Measurements from ENCODE around the gene SELP. TPM values are rescaled to one million over a fixed set of nuclear protein-coding genes. Genes with fewer than 3 reads are reported as not detected.

The SELP gene
- total RNA-seq, 1 experiment from 2014 or later = not detected

GRCh38 chr1:169634877-169635276 is 5.0 kb upstream of the SELP start:
- no peaks in the 10 kb centered on the region for H3K9me2 ChIP-seq (replicated peaks; ENCODE audit: insufficient read depth, low read length)
- no peak overlapping the region for H3K4me2 ChIP-seq (ENCODE audit: low read depth, low read length, poor library complexity, severe bottlenecking)
- H3K27ac ChIP-seq (ENCODE audit: low read length) = no peak overlapping the region
- no peak overlapping the region for H3K9ac ChIP-seq (ENCODE audit: low read length)
- no peak overlapping the region for H3K4me3 ChIP-seq (ENCODE audit: low read length)
- no peak for DNase-seq
- no peaks in the 10 kb centered on the region for H3K4me1 ChIP-seq (ENCODE audit: low read length)
- no peak overlapping the region for H2AFZ ChIP-seq (ENCODE audit: low read length)
- no peaks in the 10 kb centered on the region for H4K20me1 ChIP-seq (ENCODE audit: insufficient read depth, low read depth, low read length)
- H3K9me3 ChIP-seq (ENCODE audit: low read length) = peaks cover 14% of the 10 kb centered on the region
- H3K36me3 ChIP-seq (ENCODE audit: insufficient read depth, low read length) = no peaks in the 10 kb centered on the region
- no peaks in the 10 kb centered on the region for H3K79me2 ChIP-seq (ENCODE audit: low read length)
- no peaks in the 10 kb centered on the region for H3K27me3 ChIP-seq (ENCODE audit: low read length)

- H3K27me3 ChIP-seq (ENCODE audit: low read length) = no peaks in the 10 kb centered on the region
- no peaks in the 10 kb centered on the region for H3K79me2 ChIP-seq (ENCODE audit: low read length)
- no peak overlapping the region for H2AFZ ChIP-seq (ENCODE audit: low read length)
- no peak for DNase-seq
- H4K20me1 ChIP-seq (ENCODE audit: insufficient read depth, low read depth, low read length) = no peaks in the 10 kb centered on the region
- H3K9ac ChIP-seq (ENCODE audit: low read length) = no peak overlapping the region
- no peaks in the 10 kb centered on the region for H3K4me1 ChIP-seq (ENCODE audit: low read length)
- H3K4me3 ChIP-seq (ENCODE audit: low read length) = no peak overlapping the region
- H3K4me2 ChIP-seq (ENCODE audit: low read depth, low read length, poor library complexity, severe bottlenecking) = no peak overlapping the region
- H3K36me3 ChIP-seq (ENCODE audit: insufficient read depth, low read length) = no peaks in the 10 kb centered on the region
- H3K9me2 ChIP-seq (replicated peaks; ENCODE audit: insufficient read depth, low read length) = no peaks in the 10 kb centered on the region
- no peak overlapping the region for H3K27ac ChIP-seq (ENCODE audit: low read length)
- H3K9me3 ChIP-seq (ENCODE audit: low read length) = peaks cover 14% of the 10 kb centered on the region
Observed at GRCh38 chr1:169634145-169634544, 4.2 kb upstream of the SELP start.

- Histone ChIP-seq H3K4me2 (ENCODE audit: low read depth, low read length, poor library complexity, severe bottlenecking) (no peak overlapping the region), H3K27ac (ENCODE audit: low read length) (no peak overlapping the region), H3K9me3 (ENCODE audit: low read length) (peaks cover 9% of the 10 kb centered on the region), H3K27me3 (ENCODE audit: low read length) (no peaks in the 10 kb centered on the region), H4K20me1 (ENCODE audit: insufficient read depth, low read depth, low read length) (no peaks in the 10 kb centered on the region), H3K36me3 (ENCODE audit: insufficient read depth, low read length) (no peaks in the 10 kb centered on the region), H3K4me1 (ENCODE audit: low read length) (no peaks in the 10 kb centered on the region), H3K9me2 (replicated peaks; ENCODE audit: insufficient read depth, low read length) (no peaks in the 10 kb centered on the region), H3K4me3 (ENCODE audit: low read length) (no peak overlapping the region), H3K79me2 (ENCODE audit: low read length) (no peaks in the 10 kb centered on the region), H2AFZ (ENCODE audit: low read length) (no peak overlapping the region), H3K9ac (ENCODE audit: low read length) (no peak overlapping the region)
- no peak for DNase-seq
Observed at GRCh38 chr1:169631249-169631648, 1.3 kb upstream of the SELP start.

GRCh38 chr1:169624912-169625311 is 5.0 kb downstream of the SELP start:
- no peak overlapping the region for H3K4me2 ChIP-seq (ENCODE audit: low read depth, low read length, poor library complexity, severe bottlenecking)
- no peaks in the 10 kb centered on the region for H3K79me2 ChIP-seq (ENCODE audit: low read length)
- no peaks in the 10 kb centered on the region for H3K4me1 ChIP-seq (ENCODE audit: low read length)
- no peaks in the 10 kb centered on the region for H3K9me2 ChIP-seq (replicated peaks; ENCODE audit: insufficient read depth, low read length)
- no peaks in the 10 kb centered on the region for H3K9me3 ChIP-seq (ENCODE audit: low read length)
- no peaks in the 10 kb centered on the region for H3K27me3 ChIP-seq (ENCODE audit: low read length)
- DNase-seq = no peak
- H4K20me1 ChIP-seq (ENCODE audit: insufficient read depth, low read depth, low read length) = no peaks in the 10 kb centered on the region
- no peaks in the 10 kb centered on the region for H3K36me3 ChIP-seq (ENCODE audit: insufficient read depth, low read length)
- no peak overlapping the region for H2AFZ ChIP-seq (ENCODE audit: low read length)
- H3K4me3 ChIP-seq (ENCODE audit: low read length) = no peak overlapping the region
- H3K9ac ChIP-seq (ENCODE audit: low read length) = no peak overlapping the region
- no peak overlapping the region for H3K27ac ChIP-seq (ENCODE audit: low read length)

- no peaks in the 10 kb centered on the region for H3K27me3 ChIP-seq (ENCODE audit: low read length)
- H3K79me2 ChIP-seq (ENCODE audit: low read length) = no peaks in the 10 kb centered on the region
- H4K20me1 ChIP-seq (ENCODE audit: insufficient read depth, low read depth, low read length) = no peaks in the 10 kb centered on the region
- H3K4me2 ChIP-seq (ENCODE audit: low read depth, low read length, poor library complexity, severe bottlenecking) = no peak overlapping the region
- no peaks in the 10 kb centered on the region for H3K9me3 ChIP-seq (ENCODE audit: low read length)
- no peak overlapping the region for H2AFZ ChIP-seq (ENCODE audit: low read length)
- no peaks in the 10 kb centered on the region for H3K36me3 ChIP-seq (ENCODE audit: insufficient read depth, low read length)
- H3K9me2 ChIP-seq (replicated peaks; ENCODE audit: insufficient read depth, low read length) = no peaks in the 10 kb centered on the region
- no peak overlapping the region for H3K9ac ChIP-seq (ENCODE audit: low read length)
- H3K4me1 ChIP-seq (ENCODE audit: low read length) = no peaks in the 10 kb centered on the region
- H3K4me3 ChIP-seq (ENCODE audit: low read length) = no peak overlapping the region
- no peak overlapping the region for H3K27ac ChIP-seq (ENCODE audit: low read length)
- no peak for DNase-seq
Observed at GRCh38 chr1:169624122-169624521, 5.8 kb downstream of the SELP start.

- DNase-seq = no peak
- Histone ChIP-seq H3K9me3 (ENCODE audit: low read length) (no peaks in the 10 kb centered on the region), H4K20me1 (ENCODE audit: insufficient read depth, low read depth, low read length) (no peaks in the 10 kb centered on the region), H3K27me3 (ENCODE audit: low read length) (no peaks in the 10 kb centered on the region), H3K4me2 (ENCODE audit: low read depth, low read length, poor library complexity, severe bottlenecking) (no peak overlapping the region), H3K79me2 (ENCODE audit: low read length) (no peaks in the 10 kb centered on the region), H3K4me3 (ENCODE audit: low read length) (no peak overlapping the region), H2AFZ (ENCODE audit: low read length) (no peak overlapping the region), H3K36me3 (ENCODE audit: insufficient read depth, low read length) (no peaks in the 10 kb centered on the region), H3K27ac (ENCODE audit: low read length) (no peak overlapping the region), H3K9ac (ENCODE audit: low read length) (no peak overlapping the region), H3K4me1 (ENCODE audit: low read length) (no peaks in the 10 kb centered on the region), H3K9me2 (replicated peaks; ENCODE audit: insufficient read depth, low read length) (no peaks in the 10 kb centered on the region)
Observed at GRCh38 chr1:169623132-169623926, 6.6 kb downstream of the SELP start.

- no peaks in the 10 kb centered on the region for H3K4me1 ChIP-seq (ENCODE audit: low read length)
- H3K4me3 ChIP-seq (ENCODE audit: low read length) = no peak overlapping the region
- H3K27ac ChIP-seq (ENCODE audit: low read length) = no peak overlapping the region
- no peaks in the 10 kb centered on the region for H3K79me2 ChIP-seq (ENCODE audit: low read length)
- H3K9me2 ChIP-seq (replicated peaks; ENCODE audit: insufficient read depth, low read length) = no peaks in the 10 kb centered on the region
- no peak overlapping the region for H3K4me2 ChIP-seq (ENCODE audit: low read depth, low read length, poor library complexity, severe bottlenecking)
- H3K9ac ChIP-seq (ENCODE audit: low read length) = no peak overlapping the region
- no peak overlapping the region for H2AFZ ChIP-seq (ENCODE audit: low read length)
- H4K20me1 ChIP-seq (ENCODE audit: insufficient read depth, low read depth, low read length) = no peaks in the 10 kb centered on the region
- H3K9me3 ChIP-seq (ENCODE audit: low read length) = no peaks in the 10 kb centered on the region
- no peaks in the 10 kb centered on the region for H3K36me3 ChIP-seq (ENCODE audit: insufficient read depth, low read length)
- no peaks in the 10 kb centered on the region for H3K27me3 ChIP-seq (ENCODE audit: low read length)
- no peak for DNase-seq
Observed at GRCh38 chr1:169620565-169620964, 9.4 kb downstream of the SELP start.

GRCh38 chr1:169618367-169618766 is 11.6 kb downstream of the SELP start:
- H3K79me2 ChIP-seq (ENCODE audit: low read length) = no peaks in the 10 kb centered on the region
- H2AFZ ChIP-seq (ENCODE audit: low read length) = no peak overlapping the region
- H3K9me2 ChIP-seq (replicated peaks; ENCODE audit: insufficient read depth, low read length) = no peaks in the 10 kb centered on the region
- no peaks in the 10 kb centered on the region for H3K36me3 ChIP-seq (ENCODE audit: insufficient read depth, low read length)
- H3K9ac ChIP-seq (ENCODE audit: low read length) = no peak overlapping the region
- no peaks in the 10 kb centered on the region for H3K27me3 ChIP-seq (ENCODE audit: low read length)
- H3K4me3 ChIP-seq (ENCODE audit: low read length) = no peak overlapping the region
- no peak overlapping the region for H3K4me2 ChIP-seq (ENCODE audit: low read depth, low read length, poor library complexity, severe bottlenecking)
- H3K4me1 ChIP-seq (ENCODE audit: low read length) = no peaks in the 10 kb centered on the region
- no peaks in the 10 kb centered on the region for H3K9me3 ChIP-seq (ENCODE audit: low read length)
- no peaks in the 10 kb centered on the region for H4K20me1 ChIP-seq (ENCODE audit: insufficient read depth, low read depth, low read length)
- no peak overlapping the region for H3K27ac ChIP-seq (ENCODE audit: low read length)
- no peak for DNase-seq
